Neural cell (in vitro differentiated cells): ENCODE data around the gene RBM33. TPM values are rescaled to one million over a fixed set of nuclear protein-coding genes. Genes with fewer than 3 reads are reported as not detected.
A peak's percentile ranks its signal among the peaks of the same experiment; 100 is the strongest.

Experiments
- H2AFZ ChIP-seq: fragments of 200-600, 300-800 bp; sonication (generic), shearing (Covaris generic); 2 replicates; pipeline ENCODE4 v1.6.0; 2014; ENCODE audit warnings: low read depth, mild to moderate bottlenecking, antibody characterized with exemption, low read length, moderate library complexity
- H3F3A ChIP-seq: fragments of 200-600 bp; shearing (Covaris generic); 2 replicates; pipeline ENCODE4 v1.6.1; 2016; ENCODE audit warnings: mild to moderate bottlenecking, moderate library complexity, mixed read lengths, antibody characterized with exemption, low read length; ENCODE audit not compliant: insufficient read depth, poor library complexity, severe bottlenecking
- H3K27ac ChIP-seq: fragments of 200-600, 300-800 bp; sonication (generic), shearing (Covaris generic); 2 replicates; pipeline ENCODE4 v1.5.1; 2014; ENCODE audit warnings: mild to moderate bottlenecking, low read length, moderate library complexity
- H3K27me3 ChIP-seq: fragments of 300-800, 200-600 bp; sonication (generic), shearing (Covaris generic); 2 replicates; pipeline ENCODE4 v1.6.0; 2014; ENCODE audit warnings: mild to moderate bottlenecking, low read depth, low read length, moderate library complexity; ENCODE audit not compliant: insufficient read depth
- H3K36me3 ChIP-seq: fragments of 300-800, 200-600 bp; sonication (generic), shearing (Covaris generic); 2 replicates; pipeline ENCODE4 v1.5.1; 2014; ENCODE audit warnings: mild to moderate bottlenecking, antibody characterized with exemption, low read length, moderate library complexity; ENCODE audit not compliant: insufficient read depth
- H3K4me2 ChIP-seq: fragments of 300-800, 200-600 bp; sonication (generic), shearing (Covaris generic); 2 replicates; pipeline ENCODE4 v1.6.0; 2014; ENCODE audit warnings: mild to moderate bottlenecking, low read length
- H3K4me3 ChIP-seq: fragments of 300-800, 200-600 bp; sonication (generic), shearing (Covaris generic); 2 replicates; pipeline ENCODE4 v1.5.1; 2014; ENCODE audit warnings: mild to moderate bottlenecking, low read length, moderate library complexity
- H3K79me2 ChIP-seq: fragments of 200-600 bp; shearing (Covaris generic); replicated peaks from 2 replicates; pipeline ENCODE4 v1.6.0; 2014; ENCODE audit warnings: mild to moderate bottlenecking, low read length, moderate library complexity; ENCODE audit not compliant: insufficient read depth
- H3K9ac ChIP-seq: fragments of 300-800, 200-600 bp; sonication (generic), shearing (Covaris generic); 2 replicates; pipeline ENCODE4 v1.6.1; 2016; ENCODE audit warnings: mild to moderate bottlenecking, low read length, mixed read lengths
- H3K9me2 ChIP-seq: fragments of 200-600 bp; shearing (Covaris generic); 2 replicates; pipeline ENCODE4 v1.6.1; 2016; ENCODE audit warnings: mild to moderate bottlenecking, low read length, mixed read lengths; ENCODE audit not compliant: insufficient read depth
- H3K9me3 ChIP-seq: fragments of 200-600, 300-800 bp; sonication (generic), shearing (Covaris generic); 2 replicates; pipeline ENCODE4 v1.6.1; 2016; ENCODE audit warnings: mild to moderate bottlenecking, mixed run types, low read length, moderate library complexity, mixed read lengths
- H4K20me1 ChIP-seq: fragments of 200-600 bp; shearing (Covaris generic); 2 replicates; pipeline ENCODE4 v1.6.1; 2016; ENCODE audit warnings: mild to moderate bottlenecking, mixed run types; ENCODE audit not compliant: insufficient read depth
- CTCF ChIP-seq: fragments of 450-650 bp; IDR thresholded peaks from 2 replicates; pipeline ENCODE4 v1.5.1; 2014; ENCODE audit warnings: antibody characterized with exemption, mild to moderate bottlenecking, moderate library complexity; ENCODE audit not compliant: poor library complexity, severe bottlenecking
- EZH2 ChIP-seq: fragments of 200-600, 300-800 bp; shearing (Covaris generic), sonication (generic); IDR thresholded peaks from 2 replicates; pipeline ENCODE4 v1.6.1; 2014; ENCODE audit warnings: antibody characterized with exemption, low read length, borderline replicate concordance, mild to moderate bottlenecking; ENCODE audit not compliant: insufficient read depth, poor library complexity, severe bottlenecking
- MXI1 ChIP-seq: fragments of 450-650 bp; conservative IDR thresholded peaks from 2 replicates; pipeline ENCODE4 v1.6.1; 2014; ENCODE audit warnings: antibody characterized with exemption, mild to moderate bottlenecking; ENCODE audit not compliant: poor library complexity, severe bottlenecking
- RAD21 ChIP-seq: fragments of 450-650 bp; conservative IDR thresholded peaks from 2 replicates; pipeline ENCODE4 v1.6.1; 2014; ENCODE audit warnings: antibody characterized with exemption, mild to moderate bottlenecking, moderate library complexity
- SMC3 ChIP-seq: fragments of 450-650 bp; conservative IDR thresholded peaks from 2 replicates; pipeline ENCODE4 v1.6.1; 2014; ENCODE audit warnings: antibody characterized with exemption, mild to moderate bottlenecking, moderate library complexity; ENCODE audit not compliant: poor library complexity
- TAF1 ChIP-seq: IDR thresholded peaks from 2 replicates; pipeline ENCODE4 v1.6.1; 2012; ENCODE audit warnings: low read depth
- polyA plus RNA-seq: library from polyadenylated mRNA; depleted of rRNA; stranded (reverse); fragments of >200 nt; gene quantifications from 2 replicates; pipeline ENCODE4 v1.2.3, GENCODE V29; 2014
- TF ChIP-seq, protein P1 (sequence below): IDR thresholded peaks from 2 replicates; pipeline ENCODE4 v1.6.1; 2012; ENCODE audit warnings: borderline replicate concordance

The RBM33 gene
- polyA plus RNA-seq, 1 donor from 2014 or later = 53.2 TPM

- Histone ChIP-seq H3K36me3 (no peaks in the 10 kb centered on the region), H4K20me1 (no peaks in the 10 kb centered on the region), H3K9me3 (no peaks in the 10 kb centered on the region), H3K27ac (no peak overlapping the region), H3K4me3 (peak overlapping the region; percentile 69), H3K9ac (no peak overlapping the region), H3K79me2 (no peaks in the 10 kb centered on the region), H3K9me2 (no peaks in the 10 kb centered on the region), H3K27me3 (peaks cover 98% of the 10 kb centered on the region), H3F3A (no peaks in the 10 kb centered on the region), H2AFZ (no peak overlapping the region), H3K4me2 (no peak overlapping the region)
- TF ChIP-seq MXI1 = no peak
- no peak for TF ChIP-seq SMC3
- TF ChIP-seq CTCF = no peak
These were observed 159.2 kb downstream of the RBM33 start for GRCh38 chr7:155803418-155804376.

- H3K9me3 ChIP-seq = no peaks in the 10 kb centered on the region
- H3F3A ChIP-seq = no peaks in the 10 kb centered on the region
- H3K9me2 ChIP-seq = no peaks in the 10 kb centered on the region
- TF ChIP-seq SMC3 (no peak), EZH2 (no peak), TAF1 (no peak), MXI1 (no peak), RAD21 (no peak)
- TF ChIP-seq, protein P1, sequence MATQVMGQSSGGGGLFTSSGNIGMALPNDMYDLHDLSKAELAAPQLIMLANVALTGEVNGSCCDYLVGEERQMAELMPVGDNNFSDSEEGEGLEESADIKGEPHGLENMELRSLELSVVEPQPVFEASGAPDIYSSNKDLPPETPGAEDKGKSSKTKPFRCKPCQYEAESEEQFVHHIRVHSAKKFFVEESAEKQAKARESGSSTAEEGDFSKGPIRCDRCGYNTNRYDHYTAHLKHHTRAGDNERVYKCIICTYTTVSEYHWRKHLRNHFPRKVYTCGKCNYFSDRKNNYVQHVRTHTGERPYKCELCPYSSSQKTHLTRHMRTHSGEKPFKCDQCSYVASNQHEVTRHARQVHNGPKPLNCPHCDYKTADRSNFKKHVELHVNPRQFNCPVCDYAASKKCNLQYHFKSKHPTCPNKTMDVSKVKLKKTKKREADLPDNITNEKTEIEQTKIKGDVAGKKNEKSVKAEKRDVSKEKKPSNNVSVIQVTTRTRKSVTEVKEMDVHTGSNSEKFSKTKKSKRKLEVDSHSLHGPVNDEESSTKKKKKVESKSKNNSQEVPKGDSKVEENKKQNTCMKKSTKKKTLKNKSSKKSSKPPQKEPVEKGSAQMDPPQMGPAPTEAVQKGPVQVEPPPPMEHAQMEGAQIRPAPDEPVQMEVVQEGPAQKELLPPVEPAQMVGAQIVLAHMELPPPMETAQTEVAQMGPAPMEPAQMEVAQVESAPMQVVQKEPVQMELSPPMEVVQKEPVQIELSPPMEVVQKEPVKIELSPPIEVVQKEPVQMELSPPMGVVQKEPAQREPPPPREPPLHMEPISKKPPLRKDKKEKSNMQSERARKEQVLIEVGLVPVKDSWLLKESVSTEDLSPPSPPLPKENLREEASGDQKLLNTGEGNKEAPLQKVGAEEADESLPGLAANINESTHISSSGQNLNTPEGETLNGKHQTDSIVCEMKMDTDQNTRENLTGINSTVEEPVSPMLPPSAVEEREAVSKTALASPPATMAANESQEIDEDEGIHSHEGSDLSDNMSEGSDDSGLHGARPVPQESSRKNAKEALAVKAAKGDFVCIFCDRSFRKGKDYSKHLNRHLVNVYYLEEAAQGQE = no peak
- no peak overlapping the region for H2AFZ ChIP-seq
- no peaks in the 10 kb centered on the region for H3K36me3 ChIP-seq
- peak overlapping the region; percentile 23 for H3K9ac ChIP-seq
- no peak overlapping the region for H3K27ac ChIP-seq
- H3K4me3 ChIP-seq = peak overlapping the region; percentile 69
- no peak overlapping the region for H3K4me2 ChIP-seq
- H3K27me3 ChIP-seq = peaks cover 98% of the 10 kb centered on the region
- no peaks in the 10 kb centered on the region for H3K79me2 ChIP-seq
- H4K20me1 ChIP-seq = no peaks in the 10 kb centered on the region
These were observed 160.0 kb downstream of the RBM33 start for GRCh38 chr7:155804431-155804831.
